Stimulated activated CD8-positive, alpha-beta memory T cell treated with anti-CD3 and anti-CD28 coated beads, Interleukin-12 subunit alpha, Interleukin-12 subunit beta, amount 100 ng/mL, for 4 hours (primary cell): Measurements from ENCODE around the gene ZHX3.

ENCODE experiments used
- DNase-seq: peaks from one replicate; pipeline ENCODE4 v3.0.0-alpha.2; 2020; ENCODE audit warnings: low read depth

ZHX3 gene, protein sequence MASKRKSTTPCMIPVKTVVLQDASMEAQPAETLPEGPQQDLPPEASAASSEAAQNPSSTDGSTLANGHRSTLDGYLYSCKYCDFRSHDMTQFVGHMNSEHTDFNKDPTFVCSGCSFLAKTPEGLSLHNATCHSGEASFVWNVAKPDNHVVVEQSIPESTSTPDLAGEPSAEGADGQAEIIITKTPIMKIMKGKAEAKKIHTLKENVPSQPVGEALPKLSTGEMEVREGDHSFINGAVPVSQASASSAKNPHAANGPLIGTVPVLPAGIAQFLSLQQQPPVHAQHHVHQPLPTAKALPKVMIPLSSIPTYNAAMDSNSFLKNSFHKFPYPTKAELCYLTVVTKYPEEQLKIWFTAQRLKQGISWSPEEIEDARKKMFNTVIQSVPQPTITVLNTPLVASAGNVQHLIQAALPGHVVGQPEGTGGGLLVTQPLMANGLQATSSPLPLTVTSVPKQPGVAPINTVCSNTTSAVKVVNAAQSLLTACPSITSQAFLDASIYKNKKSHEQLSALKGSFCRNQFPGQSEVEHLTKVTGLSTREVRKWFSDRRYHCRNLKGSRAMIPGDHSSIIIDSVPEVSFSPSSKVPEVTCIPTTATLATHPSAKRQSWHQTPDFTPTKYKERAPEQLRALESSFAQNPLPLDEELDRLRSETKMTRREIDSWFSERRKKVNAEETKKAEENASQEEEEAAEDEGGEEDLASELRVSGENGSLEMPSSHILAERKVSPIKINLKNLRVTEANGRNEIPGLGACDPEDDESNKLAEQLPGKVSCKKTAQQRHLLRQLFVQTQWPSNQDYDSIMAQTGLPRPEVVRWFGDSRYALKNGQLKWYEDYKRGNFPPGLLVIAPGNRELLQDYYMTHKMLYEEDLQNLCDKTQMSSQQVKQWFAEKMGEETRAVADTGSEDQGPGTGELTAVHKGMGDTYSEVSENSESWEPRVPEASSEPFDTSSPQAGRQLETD

DNA sequence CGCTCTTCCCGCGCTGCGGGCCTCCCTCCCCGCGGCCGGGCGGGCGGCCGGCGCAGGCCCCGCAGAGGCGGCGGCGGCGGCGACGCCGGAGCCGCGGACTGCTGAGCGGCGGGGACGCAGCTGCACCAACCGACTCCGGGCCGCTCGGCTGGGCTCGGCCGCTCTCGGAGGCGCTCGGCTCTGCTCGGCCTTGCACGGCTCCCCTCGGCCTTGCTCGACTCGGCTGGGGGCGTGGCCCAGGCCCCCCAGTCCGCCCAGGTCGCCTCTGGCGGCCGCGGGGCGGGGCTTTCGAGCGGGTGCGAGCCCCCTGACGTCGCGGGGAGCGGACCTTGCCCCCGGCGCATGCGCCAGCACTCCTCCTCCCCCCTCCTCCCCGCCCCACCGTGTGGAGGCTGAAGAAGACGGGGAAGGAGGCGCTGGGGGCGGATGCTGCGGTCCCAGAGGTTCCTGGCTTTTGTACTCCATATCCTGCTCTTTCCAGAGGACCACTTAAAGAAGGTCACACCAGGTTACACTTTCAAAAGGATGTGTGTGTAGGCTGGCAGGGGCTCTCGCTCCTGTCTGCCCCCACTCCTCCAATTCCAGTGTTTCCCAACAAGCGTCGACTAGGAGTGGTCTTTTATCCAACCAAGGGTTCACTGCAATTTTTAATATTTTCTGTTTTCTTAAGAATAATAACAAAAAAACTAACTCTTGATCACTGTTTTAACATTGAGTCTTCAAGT lies at the start of gene ZHX3:
ZHX3 (minus strand) TSS at position 186 of the 725 bp plus-strand sequence. CDS start 112,815 bp downstream, outside the sequence.
- DNase-seq: peak; percentile 97

DNA sequence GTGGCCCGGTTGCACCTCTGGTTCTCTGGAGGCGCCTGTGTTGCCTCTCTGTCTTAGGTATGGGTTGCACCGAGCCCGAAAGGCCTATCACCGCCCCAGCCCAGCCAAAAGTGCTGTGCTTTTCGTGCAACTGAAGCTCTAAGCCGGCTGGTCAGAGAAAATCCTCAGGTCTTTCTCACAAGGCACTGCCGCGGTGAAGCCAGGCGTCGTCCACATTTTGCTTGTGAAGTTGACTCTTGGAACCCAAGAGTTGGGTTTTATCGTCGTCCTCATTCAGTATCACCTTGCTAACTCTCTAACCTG lies 49.8 kb upstream of the ZHX3 start:
- DNase-seq: no peak

DNA sequence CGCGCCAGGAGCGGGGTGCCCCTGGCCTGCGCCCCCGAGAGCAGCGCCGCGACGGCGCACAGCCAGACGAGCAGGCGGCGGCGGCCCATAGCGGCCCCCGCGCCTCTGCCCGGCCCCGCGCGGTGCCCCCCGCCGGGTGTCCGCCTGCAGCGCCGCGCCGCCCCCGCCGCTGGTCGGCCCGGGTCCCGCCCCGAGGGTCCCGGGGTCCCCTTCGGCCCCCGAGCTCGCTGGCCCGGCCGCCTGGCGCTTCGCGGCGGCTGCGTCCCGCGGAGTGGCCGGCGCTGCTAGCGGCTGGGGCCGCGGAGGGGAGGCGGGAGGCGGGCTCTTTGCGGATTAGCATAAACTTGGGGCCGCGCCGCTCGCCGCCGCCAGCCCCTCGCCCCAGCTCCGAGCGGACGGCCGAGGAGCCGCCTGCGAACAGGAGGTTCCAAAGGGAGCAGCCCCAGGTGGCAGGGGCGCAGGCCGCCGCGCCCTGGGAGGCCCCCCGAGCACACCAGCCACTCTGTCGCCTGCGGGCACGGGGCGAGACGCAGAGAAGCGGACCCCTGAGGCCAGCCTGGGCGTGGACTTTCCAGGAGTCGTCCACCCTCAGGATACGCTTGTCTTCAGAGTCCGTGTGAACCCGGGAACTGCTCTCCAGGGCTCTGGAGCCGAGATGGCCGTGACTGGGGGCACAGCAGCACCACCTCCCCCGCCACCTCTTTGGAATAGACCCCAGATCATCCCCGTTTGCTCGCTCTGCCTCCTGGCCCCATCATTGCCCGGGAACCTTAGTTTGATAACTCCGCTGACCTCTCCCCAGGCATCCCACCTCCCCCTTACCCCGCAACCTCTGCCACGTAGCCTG lies 49.2 kb upstream of the ZHX3 start, which contains the start of gene EMILIN3:
EMILIN3 (minus strand) TSS at position 273 of the 847 bp plus-strand sequence; CDS start at position 89, 184 bp downstream.
- DNase-seq: no peak

GRCh38 chr20:41365777-41366545 lies 48.4 kb upstream of the ZHX3 start:
- no peak for DNase-seq

DNA sequence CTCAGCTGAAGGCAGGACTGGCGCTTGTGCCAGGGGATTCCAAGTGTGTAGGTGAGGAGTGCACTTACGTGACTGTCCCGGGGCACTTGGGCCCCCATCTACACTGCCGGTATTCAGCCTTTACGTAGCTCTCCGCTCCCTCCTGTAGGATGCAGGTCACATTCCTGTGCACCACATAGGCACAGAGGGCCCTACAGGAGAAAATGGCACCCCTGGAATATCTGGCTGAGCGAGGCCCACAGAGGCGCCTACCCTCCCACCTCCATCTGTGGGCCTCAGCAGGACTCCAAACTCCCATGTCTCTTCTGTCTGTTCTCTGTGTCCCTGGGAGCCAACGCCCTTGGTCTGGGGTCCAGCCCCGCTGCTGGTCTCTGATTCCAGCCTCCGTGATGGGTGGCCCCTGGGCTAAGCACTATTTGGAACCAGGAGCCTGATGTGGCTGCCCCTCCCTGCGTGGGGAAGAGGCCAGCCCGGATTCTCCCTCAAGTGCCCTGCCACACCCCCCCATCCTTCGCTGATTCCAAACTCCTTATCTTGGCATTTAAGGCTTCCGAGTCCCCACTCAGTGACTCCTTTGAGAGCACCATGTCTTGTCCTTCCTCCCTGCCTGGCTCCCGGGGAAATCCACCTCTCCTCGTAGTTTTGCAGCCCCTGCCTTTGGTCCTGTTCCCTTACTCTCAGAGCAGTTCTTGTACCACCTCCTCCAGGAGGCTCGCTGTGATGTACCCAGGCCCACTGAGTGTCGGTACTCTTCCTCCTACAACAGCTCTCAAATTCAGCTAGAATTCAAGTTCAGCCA lies 47.6 kb upstream of the ZHX3 start:
- DNase-seq: no peak

DNA sequence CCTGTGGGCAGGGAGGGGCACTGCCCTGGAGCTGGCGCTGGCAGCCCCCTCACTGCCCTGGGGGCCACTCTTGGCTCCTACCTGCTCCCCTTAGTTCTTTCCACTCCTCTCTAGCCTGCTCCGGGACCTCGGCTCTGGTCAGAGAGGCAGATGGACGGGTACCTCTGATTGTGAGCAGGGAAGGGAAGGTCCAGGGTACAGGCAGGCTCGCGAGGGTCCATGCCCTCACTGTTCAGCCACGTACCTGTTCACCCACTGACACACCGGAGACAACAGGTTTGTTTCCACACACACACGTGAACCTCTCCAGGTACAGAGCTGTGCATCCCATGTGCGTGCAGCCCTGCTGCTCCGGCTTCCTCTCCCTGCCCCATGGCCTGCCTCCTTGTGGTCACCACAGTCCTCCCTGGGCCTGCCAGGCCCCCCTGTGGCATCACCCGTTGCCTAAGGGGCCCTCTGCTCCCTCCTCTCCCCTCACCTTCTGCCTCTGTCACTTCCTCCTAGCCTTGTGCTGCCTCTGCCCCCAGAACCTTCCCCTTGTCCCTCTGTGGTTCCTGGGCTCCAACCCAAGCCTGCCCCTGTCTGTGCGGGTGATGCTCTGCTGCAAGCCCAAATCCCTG lies 46.8 kb upstream of the ZHX3 start:
- DNase-seq: no peak

DNA sequence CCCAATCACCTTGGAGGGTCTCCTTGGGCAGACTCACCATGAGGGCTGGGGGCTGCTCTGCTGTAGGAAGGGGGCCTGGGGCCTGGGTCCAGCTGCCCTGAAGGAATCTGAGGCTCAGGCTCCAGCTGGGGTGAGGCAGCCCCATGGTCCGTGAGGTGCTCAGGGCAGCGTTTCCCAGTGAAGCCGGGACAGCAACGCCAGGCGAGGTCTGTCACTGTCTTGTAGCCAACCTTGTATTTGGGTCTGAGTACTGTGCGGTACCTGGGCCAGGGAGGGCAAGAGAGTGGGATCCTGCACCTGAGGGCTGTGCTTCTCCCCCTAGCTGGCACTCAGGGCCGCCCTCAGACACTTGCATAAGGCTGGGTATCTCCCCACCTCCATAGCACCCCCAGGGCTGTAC lies 46.1 kb upstream of the ZHX3 start:
- DNase-seq: no peak

GRCh38 chr20:41362748-41363140 lies 45.2 kb upstream of the ZHX3 start:
- no peak for DNase-seq

GRCh38 chr20:41361757-41362747 lies 44.5 kb upstream of the ZHX3 start:
- no peak for DNase-seq

DNA sequence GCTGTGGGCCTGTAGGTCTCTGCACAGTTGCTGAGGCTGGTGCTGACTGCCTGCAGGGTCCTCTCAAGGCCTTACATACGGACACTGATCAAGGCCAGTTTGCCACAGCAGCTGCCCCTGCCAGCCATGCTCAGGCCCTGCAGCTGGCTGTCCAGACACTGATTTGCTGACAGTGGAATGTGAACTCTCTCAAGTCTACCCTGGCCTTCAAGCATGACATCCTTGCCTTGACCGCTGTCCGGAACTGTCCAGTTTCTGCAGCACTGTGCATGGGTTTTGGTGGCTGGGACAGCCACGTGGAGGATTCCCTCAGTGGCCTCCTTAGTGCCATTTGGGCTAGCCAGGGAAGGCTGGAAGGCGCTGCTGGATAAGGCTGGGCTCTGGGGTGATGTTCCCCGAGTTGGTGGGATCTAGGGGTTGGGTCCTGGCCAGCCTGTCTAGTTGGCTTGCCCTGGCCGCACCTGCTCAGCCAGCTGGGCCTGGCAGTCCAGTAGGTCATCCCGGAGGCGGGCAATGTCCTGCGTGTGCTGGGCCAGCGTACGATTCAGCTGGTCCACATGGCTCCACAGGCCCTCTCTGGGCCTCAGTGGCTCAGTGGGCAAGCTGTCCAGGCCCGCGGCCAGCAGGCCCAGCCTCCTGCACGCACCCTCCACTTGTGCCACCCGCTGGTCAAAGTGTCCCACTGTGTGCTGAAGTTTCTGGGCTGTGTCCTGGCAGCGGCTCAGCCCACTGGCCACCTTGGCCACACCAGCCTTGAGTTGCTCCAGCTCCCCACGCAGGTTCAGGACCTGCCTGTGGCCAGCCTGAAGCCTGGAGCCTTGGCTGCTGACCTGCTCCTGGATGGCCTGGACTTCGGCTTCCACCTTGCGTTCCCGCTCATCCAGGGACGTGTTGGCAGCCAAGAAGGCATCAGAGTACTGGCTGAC lies 43.6 kb upstream of the ZHX3 start:
- DNase-seq: no peak

GRCh38 chr20:41359541-41360011 lies 42.0 kb upstream of the ZHX3 start:
- DNase-seq: no peak

DNA sequence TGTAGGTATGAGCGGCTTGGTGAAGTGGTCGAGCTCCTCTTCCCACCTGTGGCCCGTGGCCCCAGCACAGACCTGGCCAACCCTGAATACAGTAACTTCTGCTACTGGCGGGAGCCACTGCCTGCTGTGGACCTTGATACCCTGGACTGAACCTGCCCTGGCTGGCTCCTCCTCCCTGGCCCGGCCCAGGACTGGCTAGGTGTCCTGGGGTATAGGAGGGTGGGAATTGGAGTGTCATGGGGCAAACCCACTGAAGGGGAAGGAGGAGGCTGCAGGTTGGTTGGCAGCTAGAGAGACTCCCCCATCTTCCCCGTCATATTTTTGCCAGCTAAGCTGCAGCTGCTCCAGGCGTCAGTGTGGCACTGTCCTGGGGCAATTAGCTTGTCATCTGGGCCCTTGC lies 41.2 kb upstream of the ZHX3 start:
- DNase-seq: no peak

DNA sequence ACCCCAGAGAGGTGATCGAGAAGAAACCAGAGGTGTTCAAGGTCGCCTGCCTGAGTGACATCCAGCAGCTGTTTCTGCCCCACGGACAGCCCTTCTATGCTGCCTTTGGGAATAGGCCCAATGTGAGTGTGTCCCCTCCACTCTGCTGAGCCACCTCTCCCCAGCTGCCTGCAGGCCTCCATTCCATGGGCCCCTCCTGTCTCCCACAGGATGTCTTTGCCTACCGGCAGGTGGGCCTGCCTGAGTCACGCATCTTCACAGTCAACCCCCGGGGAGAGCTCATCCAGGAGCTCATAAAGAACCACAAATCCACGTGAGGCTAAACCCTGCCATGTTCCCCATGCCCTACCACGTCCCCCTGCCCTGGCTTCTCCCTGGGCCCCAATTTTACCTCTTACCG lies 40.7 kb upstream of the ZHX3 start:
- no peak for DNase-seq

- no peak for DNase-seq
Observed at GRCh38 chr20:41357424-41358163, 40.1 kb upstream of the ZHX3 start.

- DNase-seq: no peak
Observed at GRCh38 chr20:41356951-41357350, 39.4 kb upstream of the ZHX3 start.

DNA sequence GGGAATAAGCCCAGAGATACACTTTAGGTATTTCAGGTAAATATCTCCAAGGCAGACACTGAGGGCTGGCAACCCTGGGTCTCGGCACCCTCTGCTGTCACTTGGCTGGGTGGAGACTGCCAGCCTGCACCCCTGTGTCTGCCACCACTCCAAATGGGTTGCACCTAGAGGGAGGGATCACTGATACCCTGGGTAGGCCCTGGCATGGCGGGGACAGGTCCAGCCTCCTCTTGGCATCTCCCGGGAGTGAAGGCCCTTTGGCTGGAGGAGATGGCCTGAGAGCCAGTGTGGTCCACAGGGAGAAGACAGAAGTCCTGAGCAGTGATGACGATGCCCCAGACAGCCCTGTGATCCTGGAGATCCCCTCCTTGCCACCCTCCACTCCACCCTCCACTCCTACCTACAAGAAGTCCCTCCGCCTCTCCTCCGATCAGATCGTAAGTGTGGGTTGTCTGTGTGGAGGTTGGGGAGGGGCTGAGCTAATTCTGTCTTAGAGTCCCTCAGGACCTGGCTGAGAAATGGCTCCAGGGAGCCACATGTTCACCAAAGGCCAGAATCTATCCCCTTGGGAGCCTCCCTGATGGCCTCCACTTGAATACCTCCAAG lies 38.2 kb upstream of the ZHX3 start:
- no peak for DNase-seq
